ENCODE measurements around the gene ZFYVE1. TPM values are rescaled to one million over a fixed set of nuclear protein-coding genes. Genes with fewer than 3 reads are reported as not detected.

Gene ZFYVE1
- total and polyA plus RNA-seq, 2 of the 13 experiments (the other 11 are each of a cell fraction or from before 2014, with no cell fraction given): 2.6 to 5.3 TPM

GRCh38 chr14:72939630-72940029 is 87.3 kb downstream of the ZFYVE1 start:
- no peaks in the 10 kb centered on the region for H3K79me2 ChIP-seq (ENCODE audit: insufficient read depth, low read length)
- H4K20me1 ChIP-seq (ENCODE audit: insufficient read depth, low read length): peaks cover 7% of the 10 kb centered on the region; the same call in 1 of the 2 replicates
- POLR2A ChIA-PET: no interaction called here
- H3K9ac ChIP-seq (ENCODE audit: insufficient read depth, low read depth, low read length): no peak overlapping the region
- no peak overlapping the region for H3K4me3 ChIP-seq (replicated peaks in 1 of 3; ENCODE audit: insufficient read depth in 1 of 3, low read depth in 2 of 3, low read length in 3 of 3)
- TF ChIP-seq ZEB1 (IDR thresholded peaks at IDR 0.05; ENCODE audit: insufficient replicate concordance, low read depth): no peak
- TF ChIP-seq ZNF558 (CRISPR knock-in tag; IDR thresholded peaks at IDR 0.05; ENCODE audit: borderline replicate concordance): no peak
- TF ChIP-seq RFX3 (CRISPR knock-in tag; IDR thresholded peaks at IDR 0.05): no peak
- TF ChIP-seq KDM1A (CRISPR knock-in tag; IDR thresholded peaks at IDR 0.05): no peak
- no peak for TF ChIP-seq ZNF441 (CRISPR knock-in tag; IDR thresholded peaks at IDR 0.05; ENCODE audit: borderline replicate concordance)
- no peak for TF ChIP-seq MXD4 (CRISPR knock-in tag; IDR thresholded peaks at IDR 0.05)
- no peak for TF ChIP-seq GABPA (IDR thresholded peaks at IDR 0.05; ENCODE audit: low read depth, low read length)
- TF ChIP-seq GABPA (CRISPR knock-in tag; IDR thresholded peaks at IDR 0.05; ENCODE audit: low read depth): no peak
- no peak for TF ChIP-seq LCORL (IDR thresholded peaks at IDR 0.05)
- no peak for TF ChIP-seq LCORL (CRISPR knock-in tag; IDR thresholded peaks at IDR 0.05)
- TF ChIP-seq, protein P1, sequence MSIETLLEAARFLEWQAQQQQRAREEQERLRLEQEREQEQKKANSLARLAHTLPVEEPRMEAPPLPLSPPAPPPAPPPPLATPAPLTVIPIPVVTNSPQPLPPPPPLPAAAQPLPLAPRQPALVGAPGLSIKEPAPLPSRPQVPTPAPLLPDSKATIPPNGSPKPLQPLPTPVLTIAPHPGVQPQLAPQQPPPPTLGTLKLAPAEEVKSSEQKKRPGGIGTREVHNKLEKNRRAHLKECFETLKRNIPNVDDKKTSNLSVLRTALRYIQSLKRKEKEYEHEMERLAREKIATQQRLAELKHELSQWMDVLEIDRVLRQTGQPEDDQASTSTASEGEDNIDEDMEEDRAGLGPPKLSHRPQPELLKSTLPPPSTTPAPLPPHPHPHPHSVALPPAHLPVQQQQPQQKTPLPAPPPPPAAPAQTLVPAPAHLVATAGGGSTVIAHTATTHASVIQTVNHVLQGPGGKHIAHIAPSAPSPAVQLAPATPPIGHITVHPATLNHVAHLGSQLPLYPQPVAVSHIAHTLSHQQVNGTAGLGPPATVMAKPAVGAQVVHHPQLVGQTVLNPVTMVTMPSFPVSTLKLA (IDR thresholded peaks at IDR 0.05): no peak
- TF ChIP-seq CCAR2 (optimal IDR thresholded peaks at IDR 0.05; ENCODE audit: low read depth, low read length): no peak
- no peak for TF ChIP-seq GLMP (CRISPR knock-in tag; IDR thresholded peaks at IDR 0.05; ENCODE audit: borderline replicate concordance)
- no peak for TF ChIP-seq ZNF564 (CRISPR knock-in tag; IDR thresholded peaks at IDR 0.05)
- no peak for TF ChIP-seq SYNCRIP (IDR thresholded peaks at IDR 0.05; ENCODE audit: insufficient read depth, low read depth, low read length)
- no peak for TF ChIP-seq SRF (IDR thresholded peaks at IDR 0.05; ENCODE audit: low read depth, low read length)
- TF ChIP-seq ARNT (IDR thresholded peaks at IDR 0.05): no peak
- no peak for TF ChIP-seq ZKSCAN5 (CRISPR knock-in tag; IDR thresholded peaks at IDR 0.05)
- FAIRE-seq (no peak), ATAC-seq (no peak), DNase-seq (ENCODE audit: low spot score) (no peak)
- H3K27ac ChIP-seq (ENCODE audit: extremely low read length, insufficient read depth, low read length): no peak overlapping the region
- peaks cover 8% of the 10 kb centered on the region for H3K4me1 ChIP-seq (ENCODE audit: insufficient read depth, low read length)
- BruUV-seq (replicated peaks): no TSS peak
- CTCF ChIA-PET (ENCODE audit: low intra/inter-chr PET ratio, low total read pairs): no interaction called here
- intact Hi-C loops (cut with micrococcal nuclease; ENCODE audit: unreplicated experiment) (no loop called here), in situ Hi-C loops (cut with HindIII; ENCODE audit: extremely low pct_ligation_motif_present, low pct_unique_long_range_greater_than_20kb) (no loop called here)
- no peak overlapping the region for H3K4me2 ChIP-seq (ENCODE audit: low read depth, low read length)
- no peak overlapping the region for H2AFZ ChIP-seq (ENCODE audit: low read length)
- peaks cover 20 to 53% of the 10 kb centered on the region in 2 experiments; a peak in 4 of 5 replicates for H3K36me3 ChIP-seq (replicated peaks in 1 of 2; ENCODE audit: control insufficient read depth in 1 of 2, insufficient read depth in 2 of 2, low read length in 2 of 2)
- H3K27me3 ChIP-seq (ENCODE audit: control insufficient read depth in 1 of 2, insufficient read depth in 2 of 2, low read length in 2 of 2): no peaks in the 10 kb centered on the region
- no peaks in the 10 kb centered on the region for H3K9me3 ChIP-seq (ENCODE audit: low read length)
- WGBS (ENCODE audit: low lambda C conversion rate): 88% methylated on average over 9 of the region's 13 CpGs

All from HepG2 (cell line).